Subcutaneous abdominal adipose tissue (tissue), 5 donors: ENCODE results near the gene UNC13D.

Source experiments
- H3K27ac ChIP-seq: one replicate; pipeline ENCODE4 v1.7.0; 2013; ENCODE audit warnings: low read depth, mild to moderate bottlenecking, inconsistent platforms, low read length, moderate library complexity
- H3K27me3 ChIP-seq, 5 donors: one replicate each; pipeline ENCODE4 v1.7.0; 2013; ENCODE audit warnings: low read length in 5 of 5, inconsistent platforms in 1 of 5; ENCODE audit not compliant: control insufficient read depth in 5 of 5, insufficient read depth in 4 of 5
- H3K36me3 ChIP-seq, 5 donors: one replicate each; pipeline ENCODE4 v1.7.0; 2013; ENCODE audit warnings: low read length in 5 of 5; ENCODE audit not compliant: control insufficient read depth in 5 of 5, insufficient read depth in 5 of 5
- H3K4me1 ChIP-seq, 5 donors: one replicate each; pipeline ENCODE4 v1.7.0; 2013; ENCODE audit warnings: low read length in 5 of 5, mild to moderate bottlenecking in 3 of 5, moderate library complexity in 1 of 5; ENCODE audit not compliant: control insufficient read depth in 5 of 5, insufficient read depth in 5 of 5
- H3K4me3 ChIP-seq, 5 donors: one replicate each; pipeline ENCODE4 v1.7.0; 2013; ENCODE audit warnings: low read length in 5 of 5, low read depth in 1 of 5
- H3K9ac ChIP-seq, 5 donors: one replicate each; pipeline ENCODE4 v1.7.0; 2013; ENCODE audit warnings: low read length in 5 of 5, mild to moderate bottlenecking in 4 of 5, moderate library complexity in 3 of 5
- H3K9me3 ChIP-seq, 5 donors: one replicate each; pipeline ENCODE4 v1.7.0; 2013; ENCODE audit warnings: low read length in 5 of 5; ENCODE audit not compliant: control insufficient read depth in 5 of 5
- donor health status: healthy.
- donor health status: healthy.
- donor health status: healthy.
- donor health status: healthy.
- donor health status: healthy.

UNC13D gene

GRCh38 chr17:75828741-75829140 lies 15.5 kb downstream of the UNC13D start:
- Histone ChIP-seq H3K36me3 (peaks cover 0 to 28% (median 11%) of the 10 kb centered on the region in 5 donors), H3K9ac (no peak overlapping the region), H3K9me3 (no peaks in the 10 kb centered on the region), H3K27ac (no peak overlapping the region), H3K4me1 (peaks cover 0 to 40% (median 28%) of the 10 kb centered on the region in 5 donors), H3K27me3 (no peaks in the 10 kb centered on the region), H3K4me3 (no peak overlapping the region)

- H3K9me3 ChIP-seq, result no peaks in the 10 kb centered on the region
- H3K27me3 ChIP-seq, result no peaks in the 10 kb centered on the region
- H3K4me3 ChIP-seq, result peak overlapping the region in 4 of 5 donors; percentile 28 to 63 (median 48)
- H3K36me3 ChIP-seq, result peaks cover 0 to 35% (median 16%) of the 10 kb centered on the region in 5 donors
- H3K9ac ChIP-seq, result peak overlapping the region in 1 of 5 donors; percentile 56
- peak overlapping the region; percentile 72 for H3K27ac ChIP-seq
- H3K4me1 ChIP-seq, result peaks cover 0 to 40% (median 28%) of the 10 kb centered on the region in 5 donors
These were observed 16.2 kb downstream of the UNC13D start for GRCh38 chr17:75828076-75828400.

- Histone ChIP-seq H3K4me3 (peak overlapping the region in 4 of 5 donors; percentile 28 to 63 (median 48)), H3K27me3 (no peaks in the 10 kb centered on the region), H3K9me3 (no peaks in the 10 kb centered on the region), H3K4me1 (peaks cover 0 to 37% (median 26%) of the 10 kb centered on the region in 5 donors), H3K9ac (peak overlapping the region in 3 of 5 donors; percentile 54 to 56 (median 56)), H3K36me3 (peaks cover 0 to 40% (median 21%) of the 10 kb centered on the region in 5 donors), H3K27ac (peak overlapping the region; percentile 72)
These were observed 16.7 kb downstream of the UNC13D start for GRCh38 chr17:75827308-75828075.

- peak overlapping the region in 3 of 5 donors; percentile 54 to 56 (median 56) for H3K9ac ChIP-seq
- H3K9me3 ChIP-seq, result no peaks in the 10 kb centered on the region
- H3K27me3 ChIP-seq, result no peaks in the 10 kb centered on the region
- peaks cover 0 to 33% (median 23%) of the 10 kb centered on the region in 5 donors for H3K4me1 ChIP-seq
- H3K36me3 ChIP-seq, result peaks cover 0 to 48% (median 28%) of the 10 kb centered on the region in 5 donors
- H3K4me3 ChIP-seq, result peak overlapping the region in 1 of 5 donors; percentile 63
- peak overlapping the region; percentile 72 for H3K27ac ChIP-seq
These were observed 17.5 kb downstream of the UNC13D start for GRCh38 chr17:75826561-75827307.

- Histone ChIP-seq H3K27me3 (no peaks in the 10 kb centered on the region), H3K9me3 (no peaks in the 10 kb centered on the region), H3K4me1 (peaks cover 0 to 33% (median 23%) of the 10 kb centered on the region in 5 donors), H3K4me3 (no peak overlapping the region), H3K9ac (no peak overlapping the region), H3K27ac (peak overlapping the region; percentile 30), H3K36me3 (peaks cover 0 to 54% (median 37%) of the 10 kb centered on the region in 5 donors)
These were observed 18.3 kb downstream of the UNC13D start for GRCh38 chr17:75825748-75826370.

- no peak overlapping the region for H3K4me3 ChIP-seq
- H3K36me3 ChIP-seq, result peaks cover 0 to 56% (median 44%) of the 10 kb centered on the region in 5 donors
- no peak overlapping the region for H3K9ac ChIP-seq
- H3K27ac ChIP-seq, result no peak overlapping the region
- no peaks in the 10 kb centered on the region for H3K9me3 ChIP-seq
- peaks cover 0 to 33% (median 23%) of the 10 kb centered on the region in 5 donors for H3K4me1 ChIP-seq
- H3K27me3 ChIP-seq, result no peaks in the 10 kb centered on the region
These were observed 19.1 kb downstream of the UNC13D start for GRCh38 chr17:75825149-75825552.

- H3K9ac ChIP-seq, result no peak overlapping the region
- no peak overlapping the region for H3K4me3 ChIP-seq
- H3K27ac ChIP-seq, result no peak overlapping the region
- peaks cover 0 to 60% (median 47%) of the 10 kb centered on the region in 5 donors for H3K36me3 ChIP-seq
- no peaks in the 10 kb centered on the region for H3K27me3 ChIP-seq
- no peaks in the 10 kb centered on the region for H3K9me3 ChIP-seq
- H3K4me1 ChIP-seq, result peaks cover 0 to 33% (median 23%) of the 10 kb centered on the region in 5 donors
These were observed 19.5 kb downstream of the UNC13D start for GRCh38 chr17:75824666-75825065.

GRCh38 chr17:75824050-75824552 lies 20.1 kb downstream of the UNC13D start:
- no peak overlapping the region for H3K4me3 ChIP-seq
- H3K27me3 ChIP-seq, result no peaks in the 10 kb centered on the region
- H3K27ac ChIP-seq, result no peak overlapping the region
- no peak overlapping the region for H3K9ac ChIP-seq
- H3K9me3 ChIP-seq, result no peaks in the 10 kb centered on the region
- H3K4me1 ChIP-seq, result peaks cover 0 to 33% (median 23%) of the 10 kb centered on the region in 5 donors
- peaks cover 0 to 66% (median 53%) of the 10 kb centered on the region in 5 donors for H3K36me3 ChIP-seq

- H3K4me1 ChIP-seq, result peaks cover 0 to 32% (median 21%) of the 10 kb centered on the region in 5 donors
- H3K9me3 ChIP-seq, result no peaks in the 10 kb centered on the region
- peaks cover 0 to 69% (median 59%) of the 10 kb centered on the region in 5 donors for H3K36me3 ChIP-seq
- no peak overlapping the region for H3K27ac ChIP-seq
- no peak overlapping the region for H3K9ac ChIP-seq
- no peak overlapping the region for H3K4me3 ChIP-seq
- H3K27me3 ChIP-seq, result no peaks in the 10 kb centered on the region
These were observed 20.8 kb downstream of the UNC13D start for GRCh38 chr17:75823257-75824041.
